GM19397 (cell line): ENCODE measurements around the gene ADGRB3.
"Not testable (repeated sequence)": the region's sequence is repeated elsewhere in the genome, so short reads cannot be mapped to it uniquely, and the experiment has no call there.

Experiments
- ATAC-seq: cut with Tn5 transposase; IDR thresholded peaks from one replicate; pipeline ENCODE4 v1.9.1; 2021; ENCODE audit warnings: mild to moderate bottlenecking, moderate library complexity; ENCODE audit not compliant: unreplicated experiment

Gene ADGRB3

DNA sequence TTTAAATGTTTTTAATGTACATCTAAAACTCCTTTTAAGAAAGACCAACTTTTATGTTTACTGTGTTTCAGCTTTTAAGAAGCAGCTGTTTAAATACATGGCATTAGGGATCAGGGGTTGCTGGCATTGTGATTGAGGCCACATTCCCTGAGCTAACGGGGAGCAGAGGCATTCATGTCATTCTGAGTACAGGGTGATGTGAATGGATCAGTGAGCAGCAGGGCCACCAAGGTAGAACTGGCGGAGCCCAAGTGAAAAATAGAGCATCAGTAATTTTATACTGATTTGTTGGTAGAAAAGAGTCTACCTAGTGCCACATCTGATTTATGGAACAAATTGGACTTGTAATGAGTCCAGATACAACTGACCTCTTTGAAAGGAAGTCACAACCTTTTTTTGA lies 467.3 kb downstream of the ADGRB3 start:
- ATAC-seq: no peak

DNA sequence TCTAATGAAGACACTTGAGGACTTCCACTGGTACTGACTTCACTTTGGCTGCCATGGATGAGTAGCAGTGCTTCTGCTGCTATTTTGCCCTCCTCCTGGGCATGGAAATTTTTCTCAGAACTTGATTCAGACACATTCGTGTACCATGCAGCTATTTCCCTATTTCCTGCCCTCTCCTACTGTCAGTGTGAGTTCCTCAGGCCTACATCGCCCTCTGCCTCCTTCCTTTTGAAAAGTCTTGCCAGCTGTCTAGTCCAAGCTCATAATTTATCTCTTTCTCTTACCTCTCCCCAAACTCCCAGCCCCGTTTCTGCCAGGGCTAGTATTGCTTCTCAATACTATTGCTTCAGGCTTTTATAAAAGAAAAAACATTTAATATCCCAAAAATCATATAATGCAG lies 470.2 kb downstream of the ADGRB3 start:
- ATAC-seq: no peak

DNA sequence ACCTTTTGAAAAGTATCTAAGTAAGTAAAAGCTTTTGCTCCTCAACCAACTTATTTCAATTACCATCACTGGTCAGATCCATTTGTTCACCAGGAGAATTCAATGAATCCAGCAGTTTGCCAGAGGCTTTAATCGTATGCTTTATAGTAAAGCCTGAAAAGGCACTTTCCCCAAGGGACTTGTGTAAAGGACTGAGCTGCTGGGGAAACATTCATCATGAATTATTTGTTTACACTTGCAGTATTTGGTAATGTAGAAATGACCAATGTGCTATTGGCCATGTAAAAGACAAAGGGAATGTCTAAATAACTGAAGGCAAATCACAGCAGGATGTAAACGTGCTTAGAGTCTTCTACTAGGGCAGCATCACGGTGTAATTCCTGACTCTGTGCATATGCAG lies 471.4 kb downstream of the ADGRB3 start:
- ATAC-seq: no peak

DNA sequence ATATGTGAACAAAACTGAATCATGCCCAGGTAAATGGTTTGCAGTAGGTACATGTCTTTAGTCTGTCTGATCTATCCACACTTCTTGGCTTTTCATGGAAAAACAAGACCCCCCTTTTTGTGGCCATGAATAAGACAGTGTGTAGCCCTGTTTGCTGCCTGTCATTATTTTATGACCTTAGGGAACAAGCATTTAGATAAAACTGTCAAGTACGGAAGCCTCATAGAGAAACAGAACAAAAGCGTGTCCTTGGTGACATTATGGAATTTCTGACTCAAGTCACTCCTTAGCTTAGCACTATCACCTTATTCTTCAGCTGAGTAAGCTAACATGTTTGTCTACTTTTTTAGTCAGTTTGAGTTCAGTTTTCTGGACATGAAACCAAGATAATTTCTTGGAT lies 476.2 kb downstream of the ADGRB3 start:
- no peak for ATAC-seq

DNA sequence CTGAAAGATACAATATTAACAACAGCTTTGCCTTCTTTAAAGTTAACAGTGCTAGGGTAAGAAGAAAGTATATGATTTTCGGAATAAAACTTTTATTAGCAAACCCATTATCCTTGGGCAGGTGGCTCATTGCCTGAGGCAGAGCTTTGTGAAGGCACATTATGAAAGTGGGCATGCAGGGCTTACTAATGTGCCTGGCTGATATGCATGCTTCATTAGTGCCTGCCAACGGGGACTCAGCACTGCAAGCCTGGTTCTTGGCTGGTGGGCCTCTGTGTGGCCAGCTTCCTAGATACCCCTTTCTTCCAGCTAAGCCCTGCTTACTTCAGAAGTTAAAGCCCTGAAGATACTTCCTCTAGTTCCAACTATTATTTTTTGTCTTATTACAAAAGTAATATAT lies 481.6 kb downstream of the ADGRB3 start:
- no peak for ATAC-seq

DNA sequence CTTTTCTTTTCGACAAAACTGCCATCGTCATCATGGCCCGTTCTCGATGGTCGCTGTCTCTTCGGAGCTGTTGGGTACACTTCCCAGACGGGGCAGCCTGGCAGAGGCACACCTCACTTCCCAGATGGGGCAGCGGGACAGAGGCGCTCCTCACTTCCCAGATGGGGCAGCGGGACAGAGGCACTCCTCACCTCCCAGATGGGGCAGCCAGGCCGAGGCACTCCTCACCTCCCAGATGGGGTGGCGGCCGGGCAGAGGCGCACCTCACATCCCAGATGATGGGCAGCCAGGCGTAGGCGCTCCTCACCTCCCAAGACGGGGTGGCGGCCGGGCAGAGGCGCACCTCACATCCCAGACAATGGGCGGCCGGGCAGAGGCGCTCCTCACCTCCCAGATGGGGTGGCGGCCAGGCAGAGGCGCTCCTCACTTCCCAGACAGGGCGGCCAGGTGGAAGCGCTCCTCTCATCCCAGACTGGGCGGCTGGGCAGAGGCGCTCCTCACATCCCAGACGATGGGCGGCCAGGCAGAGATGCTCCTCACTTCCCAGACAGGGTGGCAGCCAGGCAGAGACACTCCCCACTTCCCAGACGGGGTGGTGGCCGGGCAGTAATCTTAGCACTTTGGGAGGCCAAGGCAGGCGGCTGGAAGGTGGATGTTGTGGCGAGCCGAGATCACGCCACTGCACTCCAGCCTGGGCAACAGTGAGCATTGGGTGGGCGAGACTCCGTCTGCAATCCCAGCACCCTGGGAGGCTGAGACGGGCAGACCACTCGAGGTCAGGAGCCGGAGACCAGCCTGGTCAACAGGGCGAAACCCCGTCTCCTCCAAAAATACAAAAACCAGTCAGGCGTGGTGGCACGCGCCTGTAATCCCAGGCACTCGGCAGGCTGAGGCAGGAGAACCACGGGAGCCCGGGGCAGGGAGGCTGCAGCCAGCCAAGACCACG lies 486.7 kb downstream of the ADGRB3 start:
- ATAC-seq: not testable (repeated sequence)

DNA sequence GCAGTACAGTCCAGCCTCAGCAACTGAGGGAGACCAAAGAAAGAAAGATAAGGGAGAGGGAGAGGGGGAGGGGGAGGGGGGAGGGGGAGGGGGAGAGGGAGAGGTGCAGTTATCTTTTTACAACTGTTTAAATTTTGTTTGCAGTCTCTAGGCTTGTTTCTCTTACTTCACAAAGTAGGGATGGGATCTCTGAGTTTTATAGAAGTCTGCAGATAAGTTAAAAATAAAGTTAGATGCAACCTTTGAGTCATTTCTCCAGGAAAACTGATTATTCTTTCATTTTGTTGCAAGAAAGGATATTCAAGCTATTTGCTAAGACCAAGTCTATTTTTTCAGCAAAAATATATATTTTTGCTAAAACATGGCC lies 487.3 kb downstream of the ADGRB3 start:
- ATAC-seq: no peak

DNA sequence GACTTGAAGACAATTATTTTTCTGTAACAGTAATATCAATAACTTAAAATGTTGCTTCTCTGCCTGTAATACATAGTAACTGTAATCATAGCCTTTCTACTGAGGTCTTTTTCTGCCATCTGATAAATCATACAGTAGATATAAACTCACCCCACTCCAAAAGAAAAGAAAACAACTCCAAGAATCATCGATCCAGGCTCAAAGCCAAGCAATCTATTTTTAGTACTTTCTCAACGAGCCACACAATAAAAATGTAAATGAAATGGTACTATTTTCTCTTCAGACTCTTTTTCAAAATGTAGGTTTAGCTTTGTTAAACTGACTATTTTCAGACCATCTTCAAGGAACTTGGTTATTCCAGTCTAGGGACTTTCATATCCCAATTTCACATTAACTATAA lies 493.3 kb downstream of the ADGRB3 start:
- ATAC-seq: no peak

DNA sequence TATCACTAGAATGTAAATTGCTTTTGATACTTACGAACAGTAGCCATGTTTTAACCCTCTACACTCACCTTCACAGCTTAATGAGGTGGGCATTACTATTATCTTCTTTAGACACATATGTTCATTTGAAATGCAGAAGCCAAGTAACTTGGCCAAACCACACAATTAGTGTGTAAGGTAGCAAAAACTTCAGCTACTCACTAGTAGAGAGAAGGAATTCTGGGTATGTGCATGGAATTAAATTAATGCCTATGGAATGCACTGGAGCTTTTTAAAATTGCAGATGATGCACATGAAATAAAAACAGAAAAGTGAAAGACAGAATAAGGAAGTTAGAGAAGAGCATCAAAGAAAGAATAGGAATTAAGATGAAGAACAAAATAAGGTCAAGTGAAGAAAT lies 494.0 kb downstream of the ADGRB3 start:
- ATAC-seq: no peak

DNA sequence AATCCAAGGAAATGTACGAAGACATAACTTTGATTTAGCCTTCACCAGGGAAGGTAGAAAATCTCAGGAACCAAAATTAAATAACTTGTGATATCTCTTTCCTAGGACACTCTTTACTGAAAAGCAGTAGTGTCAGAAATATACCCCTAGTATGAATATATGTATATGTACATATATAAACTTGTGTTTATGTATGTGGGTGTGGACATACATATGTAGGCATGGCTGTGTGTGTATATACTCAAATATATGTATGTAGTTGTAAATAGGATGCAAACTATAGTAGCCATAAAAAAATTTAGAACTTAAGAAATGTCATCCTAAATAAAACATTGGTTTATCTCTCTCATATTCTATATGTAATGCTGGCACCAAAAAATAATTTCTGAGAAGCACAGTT lies 500.8 kb downstream of the ADGRB3 start:
- no peak for ATAC-seq

DNA sequence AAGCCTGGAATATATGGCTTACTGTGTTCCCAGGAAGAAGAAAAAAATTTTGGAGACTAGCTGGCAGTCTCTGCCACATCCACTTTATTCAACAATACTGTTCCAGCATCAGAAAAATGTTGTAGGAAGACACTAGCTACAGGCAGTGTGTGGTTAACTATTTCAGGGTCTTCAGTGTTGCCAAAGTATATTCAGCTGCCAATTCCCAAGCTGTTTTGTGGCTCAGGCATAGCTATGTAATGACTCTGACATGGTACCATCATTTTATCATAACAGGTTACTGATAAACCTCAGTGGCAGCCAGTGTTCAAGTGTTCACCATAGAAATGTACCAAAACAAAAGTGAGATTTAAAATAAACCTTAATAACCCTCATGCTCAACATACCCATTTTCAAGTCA lies 503.1 kb downstream of the ADGRB3 start:
- no peak for ATAC-seq

DNA sequence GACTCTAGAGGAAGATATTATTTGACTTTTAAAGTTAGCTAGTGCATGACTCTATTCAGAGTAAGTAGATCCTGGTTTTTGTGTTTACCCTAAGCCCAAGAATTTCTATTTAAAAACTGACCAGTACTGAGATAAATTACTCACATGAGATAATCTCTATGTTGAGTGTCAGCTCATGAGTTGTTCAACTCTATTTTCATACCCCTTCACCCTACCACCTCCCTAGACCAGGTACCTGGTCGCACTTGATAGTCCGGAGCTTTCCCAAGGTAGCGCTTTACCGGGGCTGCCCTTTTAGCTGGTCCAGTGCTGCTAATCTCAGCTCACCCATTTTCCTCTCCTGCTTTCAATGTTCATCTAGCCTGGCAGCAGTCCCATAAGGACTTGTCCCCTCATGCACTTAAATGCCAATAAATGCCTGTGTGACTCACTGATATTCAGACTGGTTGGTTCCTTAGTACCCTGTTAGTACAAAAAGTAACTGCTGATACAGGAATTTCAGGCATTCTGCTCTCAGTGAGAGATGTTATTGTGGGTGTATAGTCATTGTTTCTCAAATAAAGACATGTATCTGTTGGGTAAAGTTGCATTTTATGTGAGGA lies 503.9 kb downstream of the ADGRB3 start:
- ATAC-seq: no peak

DNA sequence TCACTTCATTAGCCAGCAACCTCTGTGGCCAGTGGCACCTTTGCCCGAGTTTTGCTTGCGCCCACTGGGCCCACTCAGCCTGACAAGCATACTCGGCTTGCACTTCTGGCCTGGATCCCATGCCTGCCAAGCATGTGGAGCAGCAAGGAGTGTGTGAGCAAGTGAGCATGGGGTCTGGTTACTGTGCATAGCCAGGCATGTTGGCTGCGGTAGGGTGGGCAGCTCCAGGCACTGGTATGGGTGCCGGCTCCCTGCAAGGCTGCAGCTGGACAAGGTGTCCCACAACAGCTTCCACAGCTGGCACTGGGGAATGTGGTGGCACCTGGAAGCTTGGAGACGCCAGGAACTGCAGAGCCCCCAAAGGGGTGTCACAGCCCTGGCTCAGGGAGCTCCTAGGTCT lies 510.0 kb downstream of the ADGRB3 start:
- ATAC-seq: no peak

DNA sequence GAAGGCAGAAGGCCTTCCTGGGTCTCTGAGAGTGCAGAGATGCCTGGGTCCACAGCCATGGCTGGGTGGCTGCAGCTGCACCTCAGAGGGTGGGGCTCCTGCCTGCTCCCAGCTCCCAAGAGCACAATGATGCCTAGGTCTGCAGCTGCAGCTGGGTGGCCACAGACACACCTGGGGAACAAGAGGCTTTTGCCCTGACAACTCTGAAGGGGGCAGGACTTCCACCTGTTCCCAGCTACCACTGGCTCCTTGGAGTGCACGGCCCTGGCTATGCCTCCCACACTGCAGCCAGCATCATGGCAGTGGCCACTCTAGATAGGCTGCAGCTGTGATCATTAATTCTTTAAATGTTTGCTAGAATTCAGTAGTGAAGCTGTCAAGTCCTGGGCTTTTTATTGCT lies 511.3 kb downstream of the ADGRB3 start:
- no peak for ATAC-seq

DNA sequence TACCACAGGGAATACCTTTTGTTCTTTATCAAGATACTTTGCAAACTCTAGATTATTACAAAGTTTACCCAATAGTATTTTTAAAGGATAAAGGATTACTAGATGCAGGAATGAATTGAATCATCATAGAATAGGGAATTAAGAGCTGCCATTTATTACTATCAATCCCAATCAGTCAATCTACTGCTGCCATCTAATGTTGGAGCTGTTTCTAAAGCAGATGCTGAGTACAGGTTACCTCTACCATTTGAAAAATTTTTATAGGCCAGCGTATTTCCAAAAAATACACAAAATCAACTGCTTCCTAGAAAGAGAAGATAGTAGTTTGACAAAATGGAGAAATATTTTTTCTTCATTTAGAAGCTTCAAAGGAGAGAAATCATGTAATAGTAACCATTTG lies 520.4 kb downstream of the ADGRB3 start:
- no peak for ATAC-seq

DNA sequence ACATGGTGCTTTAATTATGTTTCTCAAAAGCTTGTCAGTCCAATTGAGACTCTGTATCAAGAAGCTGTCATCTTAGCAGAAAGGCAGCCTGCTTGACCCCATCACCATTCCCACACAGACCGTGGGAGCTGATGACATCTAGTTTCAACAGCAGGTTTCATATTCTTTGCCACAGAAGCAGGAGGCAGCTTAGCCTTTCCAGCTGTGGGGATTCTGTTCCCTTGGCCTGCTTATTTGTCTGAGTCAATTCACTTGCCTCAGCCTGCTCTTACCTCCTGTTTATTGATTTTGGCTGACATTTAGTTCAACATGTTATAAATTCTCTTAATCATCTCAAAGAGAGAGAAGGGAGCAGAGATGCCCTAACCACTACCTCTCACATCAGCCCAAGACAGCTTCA lies 527.7 kb downstream of the ADGRB3 start:
- no peak for ATAC-seq

DNA sequence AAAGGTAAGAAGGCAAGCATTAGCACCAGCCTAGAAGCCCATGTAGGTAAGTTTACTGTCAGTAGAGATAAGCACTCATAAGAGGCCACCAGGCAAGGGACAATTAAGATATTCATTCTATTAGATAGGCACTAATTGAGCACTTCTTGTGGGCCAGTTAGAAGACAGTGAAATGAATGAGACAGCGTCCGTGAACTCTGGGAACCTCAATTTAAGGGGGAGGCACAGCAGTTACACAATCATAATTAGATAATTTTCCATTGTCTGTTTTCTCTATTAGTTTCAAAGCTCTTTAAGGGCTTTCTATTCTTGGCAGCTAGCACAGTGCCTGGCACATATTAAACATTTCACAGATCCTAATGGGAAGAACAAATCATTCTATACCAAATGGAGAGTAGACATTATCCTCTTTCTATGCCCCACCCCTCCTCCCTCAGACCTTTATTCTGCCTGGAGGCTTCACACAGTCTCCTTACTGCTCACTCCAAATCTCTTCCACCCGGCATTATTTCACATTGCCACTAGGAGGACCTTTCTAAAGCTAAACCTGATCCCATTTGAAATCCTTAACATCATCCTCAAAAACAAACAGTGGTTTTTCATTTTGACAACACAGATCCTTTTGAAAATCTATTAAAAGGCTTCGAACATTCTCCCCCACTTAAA lies 529.6 kb downstream of the ADGRB3 start:
- no peak for ATAC-seq

DNA sequence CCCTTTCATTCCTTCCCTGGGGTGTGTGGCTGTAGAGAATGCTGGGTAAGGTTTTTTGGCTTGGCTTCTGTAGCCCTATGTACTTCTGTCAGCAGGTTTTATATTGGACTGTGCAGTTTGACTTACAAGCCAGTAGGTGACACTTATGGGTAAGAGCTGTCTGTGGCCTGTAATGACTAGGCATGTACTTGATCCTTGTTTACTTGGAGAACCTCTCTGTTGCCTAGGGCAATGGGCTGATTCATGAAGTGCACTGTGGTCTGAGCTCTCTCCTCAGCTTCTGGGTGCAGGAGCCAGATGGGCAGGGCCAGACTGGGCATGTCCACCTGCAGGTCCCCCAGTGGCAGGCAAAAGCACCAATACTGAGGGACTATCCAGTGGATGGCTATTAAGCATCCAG lies 544.6 kb downstream of the ADGRB3 start:
- no peak for ATAC-seq

DNA sequence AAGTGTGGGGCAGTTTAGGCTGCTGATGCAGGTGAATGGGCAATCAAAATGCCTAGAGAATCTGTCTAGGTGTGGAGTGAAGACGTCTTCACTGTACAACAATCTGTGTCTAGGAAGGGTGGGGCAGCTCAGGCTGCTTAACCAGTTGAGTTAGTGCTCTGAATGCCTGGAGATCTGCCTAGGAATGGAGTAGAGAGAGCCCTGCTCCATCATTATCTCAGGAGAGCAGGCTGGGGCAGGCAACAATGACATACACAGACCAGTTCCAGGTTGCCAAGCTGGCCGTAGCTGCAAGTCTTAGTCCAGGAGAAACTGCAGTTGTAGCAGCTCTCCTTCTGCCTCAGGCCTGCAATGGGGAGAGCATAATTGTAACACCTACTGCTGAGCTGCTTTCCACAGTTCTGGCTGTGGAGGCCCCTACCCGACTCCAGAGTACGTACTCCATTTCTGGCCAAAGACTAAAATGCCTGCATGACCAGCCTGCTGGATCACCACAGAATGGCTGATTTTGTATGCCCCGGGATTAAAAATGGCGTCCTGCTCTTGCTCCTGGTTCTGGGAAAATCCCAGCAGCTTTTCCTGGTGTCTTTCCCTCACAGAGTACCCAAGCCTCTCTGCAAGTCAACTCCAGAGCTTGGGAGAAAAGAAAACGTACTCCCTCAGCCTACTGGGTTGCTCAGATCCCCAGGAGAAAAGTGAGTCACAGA lies 545.4 kb downstream of the ADGRB3 start:
- no peak for ATAC-seq

DNA sequence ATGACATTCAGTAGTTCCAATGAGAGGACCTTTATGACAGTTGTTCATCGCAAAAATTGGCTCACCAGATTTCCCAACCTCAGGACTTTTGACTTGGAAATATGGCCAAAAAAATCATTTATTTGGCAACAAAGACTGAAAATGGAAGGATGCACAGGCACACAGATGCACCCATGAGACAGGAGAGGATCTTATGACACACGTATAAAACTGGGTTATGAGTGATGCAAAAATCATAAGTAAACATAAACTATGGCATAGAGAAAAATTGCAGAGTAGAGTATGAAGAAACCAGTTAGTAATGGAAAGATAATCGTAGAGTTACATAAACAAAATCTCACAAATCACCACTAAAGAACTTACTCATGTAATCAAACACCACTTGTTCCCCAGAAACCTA lies 546.9 kb downstream of the ADGRB3 start:
- no peak for ATAC-seq

DNA sequence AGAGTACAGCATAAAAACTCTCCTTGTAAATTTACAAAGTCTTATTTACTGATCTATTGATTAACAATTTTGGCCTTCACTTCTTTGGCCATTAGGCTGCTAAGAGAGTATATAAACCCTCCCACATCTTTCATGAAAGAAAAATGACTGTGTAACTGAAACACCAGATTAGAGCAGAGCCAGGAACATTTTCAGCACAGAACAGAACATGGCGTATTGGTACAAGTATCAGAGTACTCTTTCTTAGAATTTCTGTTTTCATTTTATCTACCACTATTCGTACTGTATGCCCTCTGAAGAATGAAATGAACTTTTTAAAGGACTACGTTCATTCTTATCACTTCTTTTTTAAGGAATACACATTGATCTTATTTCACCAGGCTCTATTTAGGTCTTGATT lies 550.2 kb downstream of the ADGRB3 start:
- no peak for ATAC-seq
